A204.1 (cell line): ENCODE data around the gene PSMC3.

Source experiments
- FAIRE-seq: peaks from 2 replicates; lab custom pipeline; 2012; peaks lifted over from hg19 to GRCh38; lab: Jason Lieb, UNC

Gene PSMC3

DNA sequence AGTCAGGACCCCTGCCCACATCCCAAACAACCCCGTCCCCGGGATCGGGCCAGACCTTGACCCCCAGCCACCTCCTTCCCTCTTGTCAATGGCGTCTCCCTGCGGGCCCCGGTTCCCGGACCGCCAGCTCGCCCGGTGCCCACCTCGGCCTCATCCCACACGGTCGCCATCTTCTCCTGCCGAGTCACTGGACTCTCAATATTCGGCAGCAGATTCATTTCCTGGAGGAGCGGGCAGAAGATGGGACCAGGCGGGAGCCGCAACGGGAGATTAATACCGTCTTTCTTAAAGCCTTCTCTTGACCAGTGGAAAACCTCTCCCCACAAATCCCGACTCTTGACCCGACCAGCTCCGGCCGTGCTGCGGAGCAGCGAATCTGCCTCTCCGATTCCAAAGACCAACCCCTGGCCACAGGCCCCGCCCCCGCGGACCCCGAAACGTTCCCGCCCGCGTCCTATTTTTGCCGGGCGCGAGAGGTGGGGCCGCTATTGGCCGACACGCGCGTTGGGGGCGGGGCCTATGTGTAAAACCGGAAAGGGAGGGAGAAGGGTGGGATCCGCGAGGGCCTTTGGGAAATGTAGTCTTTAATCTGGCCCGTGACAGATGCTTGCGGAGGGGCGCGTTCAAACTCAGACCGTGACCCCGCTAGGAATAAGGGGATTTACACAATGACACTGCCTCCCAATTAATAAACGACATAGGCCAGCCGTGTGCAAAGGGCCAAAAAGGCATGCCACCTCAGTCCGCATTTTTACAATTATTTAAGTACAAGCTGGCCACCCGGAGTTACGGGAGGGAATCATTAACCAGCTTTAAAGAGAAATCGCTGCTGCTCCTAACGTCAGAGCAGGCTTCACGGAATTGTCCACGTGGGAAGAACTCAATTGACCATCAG, at the start of gene PSMC3:
PSMC3 (minus strand) TSS at position 378 of the 895 bp plus-strand sequence; CDS start at position 218, 160 bp downstream.
- peak; percentile 96 for FAIRE-seq

DNA sequence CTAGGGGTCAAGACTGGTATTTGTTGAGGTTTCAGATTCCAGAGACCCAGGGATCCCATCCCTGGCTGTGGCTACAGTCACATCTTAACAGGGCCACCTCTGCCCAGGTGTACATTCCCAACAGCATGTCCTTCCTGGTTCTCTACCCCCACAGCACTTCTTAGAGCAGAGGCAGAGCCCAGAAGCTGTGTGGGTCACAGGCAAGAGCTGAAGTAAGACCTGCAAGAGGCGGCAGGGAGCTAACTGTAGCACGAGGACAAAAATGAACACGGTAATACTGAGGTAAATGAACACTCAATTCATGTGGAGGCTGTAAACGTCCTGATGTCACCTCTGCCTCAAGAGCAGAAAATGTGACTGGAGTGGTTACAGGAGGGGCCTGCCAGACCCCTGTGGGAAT, 44.4 kb upstream of the PSMC3 start:
- no peak for FAIRE-seq

- FAIRE-seq = no peak
These were observed 43.3 kb upstream of the PSMC3 start for GRCh38 chr11:47469361-47470179.

GRCh38 chr11:47468598-47469214, 42.5 kb upstream of the PSMC3 start:
- FAIRE-seq = no peak

DNA sequence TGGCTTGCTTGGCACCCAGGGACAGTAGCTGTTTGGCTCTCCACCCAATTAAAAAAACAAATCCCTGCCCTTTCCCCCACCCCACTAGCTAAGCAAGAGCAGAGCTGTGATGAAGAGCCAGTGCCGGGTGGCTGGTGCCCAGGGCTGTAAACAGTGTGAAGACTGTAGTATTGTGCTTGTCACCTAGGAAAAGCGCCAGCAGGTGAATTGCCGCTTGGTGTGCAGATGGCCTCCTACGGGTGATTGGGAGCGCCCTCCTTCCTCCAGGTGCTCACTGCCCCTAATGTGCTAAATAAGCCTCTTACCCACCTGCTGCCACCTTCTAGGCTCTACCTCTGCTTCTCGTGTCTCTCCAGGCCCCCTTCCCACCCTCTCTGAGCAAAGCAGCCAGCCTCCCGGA, 41.1 kb upstream of the PSMC3 start:
- FAIRE-seq = no peak

DNA sequence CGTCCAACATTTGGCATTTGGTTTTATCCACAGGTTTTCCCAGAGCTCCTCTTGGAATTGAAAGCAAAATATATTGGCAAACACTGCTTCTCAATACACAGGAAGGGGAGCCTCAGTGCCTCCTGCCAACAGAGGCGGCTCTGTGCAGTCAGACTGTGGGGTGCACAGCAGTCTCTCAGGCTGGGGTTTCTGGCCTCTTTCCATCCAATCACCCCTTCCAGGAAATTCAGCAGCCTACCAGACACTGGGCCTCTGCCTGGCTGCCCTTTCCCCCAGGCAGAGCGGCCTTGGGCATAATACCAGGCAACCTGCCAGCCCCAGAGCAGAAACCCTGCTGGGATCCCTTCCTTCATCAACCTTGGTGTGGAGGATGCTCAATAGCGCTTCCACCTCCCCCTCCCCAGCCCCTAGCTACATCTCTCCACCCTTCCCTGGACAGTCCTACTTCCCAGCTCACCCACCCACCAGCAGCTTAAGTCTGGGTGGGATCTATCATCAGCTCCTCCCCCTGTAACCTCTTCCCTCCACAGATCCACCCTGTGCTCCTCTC, 40.5 kb upstream of the PSMC3 start:
- FAIRE-seq = no peak

DNA sequence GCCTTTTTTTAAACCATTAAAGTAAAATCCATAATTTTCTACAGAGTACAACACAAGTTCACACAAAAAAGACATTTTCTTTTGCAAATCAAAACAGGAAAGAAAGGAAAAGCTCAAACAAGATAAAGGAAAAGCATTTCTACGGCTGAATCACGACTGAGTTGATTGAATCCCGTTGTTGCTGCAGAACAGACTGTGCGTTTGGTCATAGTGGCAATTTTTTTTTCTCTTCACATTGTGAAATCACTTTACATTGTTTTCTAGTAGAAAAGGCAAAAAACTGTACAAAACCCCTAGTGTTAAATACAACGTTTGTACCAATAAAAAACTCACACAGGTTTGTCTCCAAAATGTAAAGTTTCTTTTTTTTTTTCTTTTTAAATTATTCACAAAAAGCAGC, 40.0 kb upstream of the PSMC3 start:
- FAIRE-seq = no peak

DNA sequence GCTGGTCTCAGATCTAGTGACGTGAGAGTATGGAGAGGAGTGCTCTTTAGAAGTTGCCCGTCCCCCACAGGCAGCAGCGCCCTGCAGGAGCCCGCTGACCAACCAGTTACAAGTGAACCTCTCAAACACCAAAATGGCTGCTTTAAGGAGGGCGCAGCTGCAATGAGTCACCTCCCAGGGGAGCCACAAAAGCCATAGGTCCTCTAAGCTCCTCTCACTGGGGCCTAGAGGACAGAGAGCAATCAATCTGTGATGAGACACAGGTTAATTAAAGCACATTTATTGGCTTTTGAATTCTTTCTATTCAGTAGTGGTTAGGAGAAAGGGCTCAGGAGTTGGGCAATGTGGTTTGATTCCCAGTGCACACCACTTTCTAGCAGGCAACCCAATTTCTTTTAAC, 38.2 kb upstream of the PSMC3 start:
- no peak for FAIRE-seq

DNA sequence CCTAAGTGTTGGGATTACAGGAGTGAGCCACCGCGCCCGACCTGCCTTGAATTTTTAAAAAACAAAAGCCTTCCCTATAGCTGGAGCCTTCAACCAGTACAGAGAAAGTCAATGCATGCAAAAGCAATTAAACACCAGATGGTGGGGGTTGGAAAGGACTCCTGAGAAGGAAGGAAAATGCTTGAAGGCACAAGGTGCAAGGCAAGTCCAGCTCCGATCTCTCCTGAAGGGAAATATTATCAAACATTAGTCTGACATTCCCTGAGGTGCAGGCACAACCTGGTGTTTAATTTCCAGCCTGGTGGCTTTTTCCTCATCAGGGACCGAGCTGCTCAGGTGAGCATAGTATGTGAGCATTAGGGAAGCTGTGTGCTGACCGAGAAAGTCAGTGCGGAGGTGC, 35.6 kb upstream of the PSMC3 start:
- no peak for FAIRE-seq

- FAIRE-seq = no peak
These were observed 34.5 kb upstream of the PSMC3 start for GRCh38 chr11:47460571-47461235.

- FAIRE-seq = peak; percentile 34
These were observed 28.0 kb upstream of the PSMC3 start for GRCh38 chr11:47454258-47454671.

DNA sequence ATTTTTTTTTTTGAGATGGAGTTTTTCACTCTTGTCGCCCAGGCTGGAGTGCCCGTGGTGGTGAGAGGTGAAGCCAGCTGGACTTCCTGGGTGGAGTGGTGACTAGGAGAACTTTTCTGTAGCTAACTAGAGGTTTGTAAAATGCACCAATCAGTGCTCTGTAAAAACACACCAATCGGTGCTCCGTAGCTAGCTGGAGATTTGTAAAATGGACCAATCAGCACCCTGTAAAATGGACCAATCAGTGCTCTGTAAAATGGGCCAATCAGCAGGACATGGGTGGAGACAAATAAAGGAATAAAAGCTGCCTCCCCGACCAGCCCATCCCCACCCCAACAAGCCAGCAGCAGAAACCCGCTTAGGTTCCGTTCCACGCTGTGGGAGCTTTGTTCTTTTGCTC, 27.1 kb upstream of the PSMC3 start:
- FAIRE-seq = no peak

DNA sequence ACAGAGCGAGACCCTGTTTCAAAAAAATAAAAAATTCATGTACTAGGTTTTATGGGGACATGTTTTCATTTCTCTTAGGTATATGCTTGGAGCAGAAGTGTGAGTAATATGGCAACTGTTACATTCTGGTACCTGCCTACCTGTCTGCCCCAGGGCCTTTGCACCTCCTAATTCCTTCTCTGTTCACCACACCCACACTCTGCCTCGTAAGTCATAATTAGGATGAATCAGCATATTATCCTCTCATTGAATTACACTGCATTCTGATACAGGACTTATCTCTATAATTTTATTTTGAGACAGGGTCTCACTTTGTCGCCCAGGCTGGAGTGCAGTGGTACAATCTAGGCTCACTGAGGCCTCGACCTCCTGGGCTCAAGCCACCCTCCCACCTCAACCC, 25.8 kb upstream of the PSMC3 start:
- no peak for FAIRE-seq

DNA sequence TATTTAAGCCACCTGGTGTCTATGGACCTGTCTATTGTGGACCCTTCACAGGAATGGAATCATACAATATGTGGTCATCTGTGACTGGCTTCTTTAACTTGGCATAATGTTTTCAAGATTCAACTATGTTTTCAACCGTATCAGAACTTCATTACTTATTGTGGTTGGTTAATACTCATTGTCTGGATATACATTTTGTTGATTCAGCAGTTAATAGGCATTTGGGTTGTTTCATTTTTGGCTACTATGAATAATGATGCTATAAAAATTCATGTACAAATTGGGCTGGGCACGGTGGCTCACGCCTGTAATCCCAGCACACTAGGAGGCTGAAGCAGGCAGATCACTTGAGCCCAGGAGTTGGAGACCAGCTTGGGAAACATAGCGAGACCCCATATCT, 25.2 kb upstream of the PSMC3 start:
- FAIRE-seq = no peak

DNA sequence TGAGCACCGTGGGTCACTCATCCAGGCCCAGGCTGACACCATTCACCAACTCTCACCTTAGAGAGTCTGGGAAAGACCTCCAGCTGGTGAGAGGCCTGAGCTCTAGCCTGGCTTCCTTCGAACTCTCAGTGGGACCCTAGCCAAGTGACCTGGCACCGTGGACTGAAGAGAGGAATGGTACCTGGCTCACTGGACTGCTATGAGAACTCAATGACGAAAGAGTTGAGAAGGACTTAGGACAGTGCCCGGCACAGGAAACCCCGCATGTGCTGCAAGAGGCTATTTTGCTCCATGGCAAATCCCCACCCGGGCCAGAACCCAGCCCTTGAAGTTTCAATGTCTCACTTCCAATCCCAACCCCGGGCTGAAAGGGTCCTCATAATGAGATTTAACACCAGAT, 23.3 kb upstream of the PSMC3 start:
- no peak for FAIRE-seq

- no peak for FAIRE-seq
These were observed 22.6 kb upstream of the PSMC3 start, which contains the start of gene RAPSN for GRCh38 chr11:47448566-47449427. TSS of gene RAPSN (minus strand) at chr11:47449136. CDS start at chr11:47448964, 172 bp downstream.

GRCh38 chr11:47447906-47448305, 21.7 kb upstream of the PSMC3 start:
- FAIRE-seq = no peak

GRCh38 chr11:47446833-47447232, 20.6 kb upstream of the PSMC3 start:
- no peak for FAIRE-seq

DNA sequence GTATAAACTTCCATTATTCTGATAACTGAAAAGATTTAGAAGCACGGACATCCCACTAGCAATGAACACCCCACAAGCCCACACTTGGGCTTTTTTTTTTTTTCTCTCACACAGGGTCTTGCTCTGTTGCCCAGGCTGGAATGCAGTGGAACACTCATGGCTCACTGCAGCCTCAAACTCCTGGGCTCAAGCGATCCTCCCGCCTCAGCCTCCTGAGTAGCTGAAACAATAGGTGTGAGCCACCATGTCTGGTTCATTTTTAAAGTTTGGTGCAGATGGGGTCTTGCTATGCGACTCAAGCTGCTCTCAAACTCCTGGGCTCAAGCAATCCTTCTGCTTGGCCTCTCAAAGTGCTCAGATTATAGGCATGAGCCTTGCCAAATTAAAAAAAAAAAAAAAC, 19.6 kb upstream of the PSMC3 start:
- no peak for FAIRE-seq

- no peak for FAIRE-seq
These were observed 17.6 kb upstream of the PSMC3 start for GRCh38 chr11:47443817-47444216.
